ENCODE results near the gene BRIP1.

BRIP1 gene

GRCh38 chr17:61878984-61879612, 15.8 kb upstream of the BRIP1 start:
- TF ChIP-seq MAX (IDR thresholded peaks at IDR 0.05) (no peak), USF1 (IDR thresholded peaks at IDR 0.05) (no peak), RAD21 (IDR thresholded peaks at IDR 0.05; ENCODE audit: low read depth) (no peak), EP300 (IDR thresholded peaks at IDR 0.05; ENCODE audit: borderline replicate concordance) (no peak), FOXM1 (IDR thresholded peaks at IDR 0.05; ENCODE audit: borderline replicate concordance, low read depth) (no peak), REST (IDR thresholded peaks at IDR 0.05; ENCODE audit: low read depth) (no peak), NFIC (IDR thresholded peaks at IDR 0.05) (no peak), TAF1 (IDR thresholded peaks at IDR 0.05; ENCODE audit: low read depth) (no peak), EGR1 (IDR thresholded peaks at IDR 0.05) (no peak), TCF12 (IDR thresholded peaks at IDR 0.05; ENCODE audit: low read depth) (no peak), TEAD4 (IDR thresholded peaks at IDR 0.05) (no peak), ZBTB7A (IDR thresholded peaks at IDR 0.05; ENCODE audit: low read depth) (no peak), CREB1 (IDR thresholded peaks at IDR 0.05; ENCODE audit: low read depth) (no peak), YY1 (IDR thresholded peaks at IDR 0.05; ENCODE audit: low read depth) (no peak), CEBPB (IDR thresholded peaks at IDR 0.05) (no peak)

- TF ChIP-seq TAF1 (IDR thresholded peaks at IDR 0.05; ENCODE audit: low read depth) (no peak), MAX (IDR thresholded peaks at IDR 0.05) (no peak), NFIC (IDR thresholded peaks at IDR 0.05) (no peak), EGR1 (IDR thresholded peaks at IDR 0.05) (no peak), CEBPB (IDR thresholded peaks at IDR 0.05) (no peak), EP300 (IDR thresholded peaks at IDR 0.05; ENCODE audit: borderline replicate concordance) (no peak), TCF12 (IDR thresholded peaks at IDR 0.05; ENCODE audit: low read depth) (no peak), RAD21 (IDR thresholded peaks at IDR 0.05; ENCODE audit: low read depth) (no peak), ZBTB7A (IDR thresholded peaks at IDR 0.05; ENCODE audit: low read depth) (no peak), CREB1 (IDR thresholded peaks at IDR 0.05; ENCODE audit: low read depth) (no peak), USF1 (IDR thresholded peaks at IDR 0.05) (no peak), REST (IDR thresholded peaks at IDR 0.05; ENCODE audit: low read depth) (no peak), YY1 (IDR thresholded peaks at IDR 0.05; ENCODE audit: low read depth) (no peak)
Measured at GRCh38 chr17:61878520-61878919, 15.2 kb upstream of the BRIP1 start.

- TF ChIP-seq CEBPB (IDR thresholded peaks at IDR 0.05): no peak
- TF ChIP-seq TCF12 (IDR thresholded peaks at IDR 0.05; ENCODE audit: low read depth): no peak
- no peak for TF ChIP-seq EGR1 (IDR thresholded peaks at IDR 0.05)
- TF ChIP-seq CREB1 (IDR thresholded peaks at IDR 0.05; ENCODE audit: low read depth): no peak
- no peak for TF ChIP-seq RAD21 (IDR thresholded peaks at IDR 0.05; ENCODE audit: low read depth)
Measured at GRCh38 chr17:61877837-61878236, 14.5 kb upstream of the BRIP1 start.

- TF ChIP-seq NFIC (IDR thresholded peaks at IDR 0.05) (no peak), TCF12 (IDR thresholded peaks at IDR 0.05; ENCODE audit: low read depth) (no peak), ZBTB7A (IDR thresholded peaks at IDR 0.05; ENCODE audit: low read depth) (no peak), TEAD4 (IDR thresholded peaks at IDR 0.05) (no peak), USF1 (IDR thresholded peaks at IDR 0.05) (no peak)
Measured at GRCh38 chr17:61875804-61876203, 12.5 kb upstream of the BRIP1 start.

- TF ChIP-seq YY1 (IDR thresholded peaks at IDR 0.05; ENCODE audit: low read depth) (no peak), RAD21 (IDR thresholded peaks at IDR 0.05; ENCODE audit: low read depth) (no peak)
Measured at GRCh38 chr17:61875285-61875684, 12.0 kb upstream of the BRIP1 start.

- TF ChIP-seq YY1 (IDR thresholded peaks at IDR 0.05; ENCODE audit: low read depth) (no peak), TCF12 (IDR thresholded peaks at IDR 0.05; ENCODE audit: low read depth) (no peak), EGR1 (IDR thresholded peaks at IDR 0.05) (no peak), NFIC (IDR thresholded peaks at IDR 0.05) (no peak), TAF1 (IDR thresholded peaks at IDR 0.05; ENCODE audit: low read depth) (no peak), FOXM1 (IDR thresholded peaks at IDR 0.05; ENCODE audit: borderline replicate concordance, low read depth) (no peak), ZBTB7A (IDR thresholded peaks at IDR 0.05; ENCODE audit: low read depth) (no peak), USF1 (IDR thresholded peaks at IDR 0.05) (no peak), RAD21 (IDR thresholded peaks at IDR 0.05; ENCODE audit: low read depth) (no peak), REST (IDR thresholded peaks at IDR 0.05; ENCODE audit: low read depth) (no peak), CREB1 (IDR thresholded peaks at IDR 0.05; ENCODE audit: low read depth) (no peak), CEBPB (IDR thresholded peaks at IDR 0.05) (no peak), TEAD4 (IDR thresholded peaks at IDR 0.05) (no peak), EP300 (IDR thresholded peaks at IDR 0.05; ENCODE audit: borderline replicate concordance) (no peak), MAX (IDR thresholded peaks at IDR 0.05) (no peak)
Measured at GRCh38 chr17:61874075-61874474, 10.7 kb upstream of the BRIP1 start.
